Neural crest cell (in vitro differentiated cells): ENCODE results near the gene IFI6. TPM values are rescaled to one million over a fixed set of nuclear protein-coding genes. Genes with fewer than 3 reads are reported as not detected.

ENCODE experiments used
- DNase-seq: peaks from one replicate; pipeline ENCODE4 v3.0.0; 2021; ENCODE audit warnings: low read depth, mixed read lengths, low spot score
- H3K27ac Mint-ChIP-seq: one replicate; pipeline ENCODE4 v1.8.0; 2021; ENCODE audit warnings: mild to moderate bottlenecking, mixed read lengths; ENCODE audit not compliant: unreplicated experiment
- H3K27me3 Mint-ChIP-seq: 2 replicates; pipeline ENCODE4 v1.8.0; 2021; ENCODE audit warnings: low read depth, mild to moderate bottlenecking, mixed read lengths
- H3K36me3 Mint-ChIP-seq: 2 replicates; pipeline ENCODE4 v1.8.0; 2021; ENCODE audit warnings: low read depth, mild to moderate bottlenecking, mixed read lengths
- H3K4me1 Mint-ChIP-seq: 2 replicates; pipeline ENCODE4 v1.8.0; 2021; ENCODE audit warnings: mixed read lengths
- H3K4me3 Mint-ChIP-seq: one replicate; pipeline ENCODE4 v1.8.0; 2021; ENCODE audit warnings: mild to moderate bottlenecking, mixed read lengths
- H3K9me3 Mint-ChIP-seq: 2 replicates; pipeline ENCODE4 v1.8.0; 2021; ENCODE audit warnings: mixed read lengths
- CTCF ChIP-seq: fragments of 200-600 bp; sonication (generic); conservative IDR thresholded peaks from 2 replicates; pipeline ENCODE4 v1.5.0; 2021; ENCODE audit warnings: antibody characterized with exemption, mild to moderate bottlenecking
- total RNA-seq: library from RNA; stranded (reverse); gene quantifications from 2 replicates; pipeline ENCODE4 v1.2.1, GENCODE V29; 2021

The IFI6 gene
- total RNA-seq, 1 donor from 2014 or later = 15.2 TPM

- no peak for DNase-seq
- Mint-ChIP-seq H3K9me3 (no peaks in the 10 kb centered on the region), H3K4me3 (peak overlapping the region; percentile 83)
Observed at GRCh38 chr1:27658951-27659496, 13.0 kb downstream of the IFI6 start.

GRCh38 chr1:27656157-27656893, 15.7 kb downstream of the IFI6 start:
- H3K27me3 Mint-ChIP-seq = peaks cover 5% of the 10 kb centered on the region
- H3K9me3 Mint-ChIP-seq = no peaks in the 10 kb centered on the region
- H3K4me1 Mint-ChIP-seq = peaks cover 47% of the 10 kb centered on the region
- DNase-seq = no peak
- H3K36me3 Mint-ChIP-seq = no peaks in the 10 kb centered on the region
- H3K27ac Mint-ChIP-seq = no peak overlapping the region
- peak overlapping the region; percentile 54 for H3K4me3 Mint-ChIP-seq
- no peak for TF ChIP-seq CTCF

More at GRCh38 chr1:27658951-27659496, 13.0 kb downstream of the IFI6 start:
- Mint-ChIP-seq H3K4me1 (peaks cover 55% of the 10 kb centered on the region), H3K27ac (no peak overlapping the region), H3K27me3 (peaks cover 5% of the 10 kb centered on the region), H3K36me3 (no peaks in the 10 kb centered on the region)
- no peak for TF ChIP-seq CTCF

- H3K4me1 Mint-ChIP-seq = peaks cover 49% of the 10 kb centered on the region
- H3K4me3 Mint-ChIP-seq = peak overlapping the region; percentile 63
- peak overlapping the region; percentile 48 for H3K27ac Mint-ChIP-seq
- TF ChIP-seq CTCF = no peak
- DNase-seq = no peak
- H3K27me3 Mint-ChIP-seq = peaks cover 5% of the 10 kb centered on the region
- no peaks in the 10 kb centered on the region for H3K36me3 Mint-ChIP-seq
- H3K9me3 Mint-ChIP-seq = no peaks in the 10 kb centered on the region
Observed at GRCh38 chr1:27655151-27655937, 16.6 kb downstream of the IFI6 start.

GRCh38 chr1:27652111-27652864, 19.7 kb downstream of the IFI6 start:
- Mint-ChIP-seq H3K27ac (no peak overlapping the region), H3K27me3 (no peaks in the 10 kb centered on the region), H3K9me3 (no peaks in the 10 kb centered on the region)

More at GRCh38 chr1:27652111-27652864, 19.7 kb downstream of the IFI6 start:
- no peak for DNase-seq
- Mint-ChIP-seq H3K4me1 (peaks cover 39% of the 10 kb centered on the region), H3K4me3 (no peak overlapping the region), H3K36me3 (no peaks in the 10 kb centered on the region)
- TF ChIP-seq CTCF = no peak
